Body of pancreas (tissue), 4 donors: ENCODE data around the gene GABRA4. TPM values are rescaled to one million over a fixed set of nuclear protein-coding genes. Genes with fewer than 3 reads are reported as not detected.

Experiments used
- ATAC-seq: fragments of 150-250 bp; one replicate; pipeline ENCODE4 v1.9.1; 2016
- DNase-seq, 4 donors: peaks; one replicate each; pipeline ENCODE4 v3.0.0-alpha.2; 2019
- H3K27ac ChIP-seq, 4 donors: fragments of 200-600 bp; sonication (generic); 1 replicate in 3 of 4; 2 replicates in 1 of 4; pipeline versions ENCODE4 v1.5.1 to v1.6.1; 2016 to 2019; ENCODE audit warnings: mild to moderate bottlenecking in 1 of 4, mixed read lengths in 1 of 4, moderate library complexity in 1 of 4
- H3K27me3 ChIP-seq, 2 donors: fragments of 200-600 bp; sonication (generic); one replicate each; pipeline ENCODE4 v1.6.0; 2016; ENCODE audit warnings: mild to moderate bottlenecking in 1 of 2
- H3K36me3 ChIP-seq, 2 donors: fragments of 200-600 bp; sonication (generic); replicated peaks in 1 of 2; 2 replicates each; pipeline ENCODE4 v1.5.1; 2016; ENCODE audit warnings: low read depth in 2 of 2; ENCODE audit not compliant: insufficient read depth in 1 of 2
- H3K4me1 ChIP-seq: fragments of 200-600 bp; sonication (generic); one replicate; pipeline ENCODE4 v1.6.0; 2016
- H3K4me3 ChIP-seq, 2 donors: fragments of 200-600 bp; sonication (generic); 1 replicate in 1 of 2; 2 replicates in 1 of 2; pipeline ENCODE4 v1.5.1; 2016 to 2019
- H3K9me3 ChIP-seq, 3 donors: fragments of 200-600 bp; sonication (generic); 1 replicate in 2 of 3; 2 replicates in 1 of 3; pipeline ENCODE4 v1.5.1; 2016
- CTCF ChIP-seq, 7 experiments: fragments of 450-650 bp in 4 of 7; fragments of 200-600 bp in 3 of 7; sonication (generic) in 3 of 7; IDR thresholded peaks; one replicate each; pipeline ENCODE4 v1.5.1; 2016 to 2019; ENCODE audit warnings: antibody characterized with exemption in 7 of 7
- POLR2A ChIP-seq, 3 donors: fragments of 450-650 bp; IDR thresholded peaks; one replicate each; pipeline ENCODE4 v1.6.1; 2016; ENCODE audit warnings: antibody characterized with exemption in 3 of 3, mild to moderate bottlenecking in 2 of 3
- WGBS, 2 donors: methylation state at CpG; one replicate each; pipeline ENCODE4 v1.1.5; 2017; 5-methylcytosine and 5-hydroxymethylcytosine counted together
- intact Hi-C: fragments of 100-400 bp; cut with DNase I; formaldehyde crosslinking; loops from one replicate; pipeline ENCODE4 v1.15.1; 2023
- total RNA-seq, 2 donors: library from RNA; depleted of rRNA; stranded (reverse); fragments of >200 nt; gene quantifications; one replicate each; pipeline ENCODE4 v1.1.0, GENCODE V29; 2016

Gene GABRA4
- total RNA-seq, 2 donors from 2014 or later: 0.78 TPM; not detected in 1

GRCh38 chr4:46922205-46922604 lies 71.2 kb downstream of the GABRA4 start:
- Histone ChIP-seq H3K27ac (no peak overlapping the region), H3K27me3 (no peaks in the 10 kb centered on the region), H3K4me1 (no peaks in the 10 kb centered on the region), H3K9me3 (no peaks in the 10 kb centered on the region), H3K36me3 (no peaks in the 10 kb centered on the region), H3K4me3 (no peak overlapping the region)
- TF ChIP-seq POLR2A (IDR thresholded peaks at IDR 0.05) (no peak), CTCF (IDR thresholded peaks at IDR 0.05) (no peak)
- DNase-seq (no peak), ATAC-seq (no peak)
- WGBS, 2 donors: 45 to 49% methylated on average over 3 of the region's 3 CpGs
- intact Hi-C loops: no loop called here

GRCh38 chr4:46909078-46909477 lies 84.3 kb downstream of the GABRA4 start, which contains the start of gene COX7B2:
COX7B2 (minus strand) TSS chr4:46909245; CDS start chr4:46735192, 174,053 bp downstream.
- intact Hi-C loops: no loop called here
- WGBS, 2 donors: 80 to 85% methylated on average over 12 of the region's 12 CpGs

GRCh38 chr4:46908148-46908547 lies 85.2 kb downstream of the GABRA4 start:
- TF ChIP-seq POLR2A (IDR thresholded peaks at IDR 0.05): no peak
- WGBS, 2 donors: 48 to 51% methylated on average over 4 of the region's 4 CpGs
- Histone ChIP-seq H3K4me1 (no peaks in the 10 kb centered on the region), H3K9me3 (no peaks in the 10 kb centered on the region), H3K36me3 (no peaks in the 10 kb centered on the region), H3K27me3 (no peaks in the 10 kb centered on the region), H3K27ac (no peak overlapping the region), H3K4me3 (no peak overlapping the region)
- DNase-seq (no peak), ATAC-seq (no peak)
- intact Hi-C loops: no loop called here

More at GRCh38 chr4:46909078-46909477, 84.3 kb downstream of the GABRA4 start, which contains the start of gene COX7B2:
- Histone ChIP-seq H3K4me3 (no peak within 1 kb of the TSS), H3K27me3 (no peaks in the 10 kb centered on the region), H3K9me3 (no peaks in the 10 kb centered on the region), H3K4me1 (no peaks in the 10 kb centered on the region), H3K36me3 (no peaks in the 10 kb centered on the region), H3K27ac (no peak within 1 kb of the TSS)
- no peak for ATAC-seq
- no peak for DNase-seq
- TF ChIP-seq CTCF (IDR thresholded peaks at IDR 0.05): no peak
- no peak for TF ChIP-seq POLR2A (IDR thresholded peaks at IDR 0.05)

DNA sequence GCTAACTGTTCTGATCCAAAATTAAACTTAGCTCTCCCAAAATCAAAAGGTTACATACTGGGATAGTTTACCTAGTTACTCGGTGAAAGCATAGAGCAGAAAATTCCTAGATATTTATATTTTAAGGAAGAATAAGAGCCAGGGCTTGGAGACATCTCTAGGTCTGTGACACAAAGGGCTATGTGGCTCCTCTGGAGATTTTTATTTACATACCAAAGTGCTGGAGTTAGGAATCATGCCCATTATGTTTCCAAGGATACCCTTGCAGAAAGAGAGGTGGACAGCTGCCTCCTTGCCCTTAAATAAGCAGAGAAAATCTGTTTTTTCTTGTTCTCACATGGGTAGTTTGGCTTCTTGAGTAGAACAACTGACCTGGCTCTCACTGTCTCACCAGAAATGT lies 93.3 kb downstream of the GABRA4 start:
- WGBS, 2 donors: 68 to 75% methylated on average over 1 of the region's 1 CpG
- Histone ChIP-seq H3K9me3 (no peaks in the 10 kb centered on the region), H3K36me3 (no peaks in the 10 kb centered on the region), H3K27me3 (no peaks in the 10 kb centered on the region), H3K4me1 (no peaks in the 10 kb centered on the region), H3K4me3 (no peak overlapping the region), H3K27ac (no peak overlapping the region)
- no peak for DNase-seq
- intact Hi-C loops: no loop called here
- TF ChIP-seq CTCF (IDR thresholded peaks at IDR 0.05): no peak
- no peak for TF ChIP-seq POLR2A (IDR thresholded peaks at IDR 0.05)
- no peak for ATAC-seq

- peak in 3 of 4 donors; percentile 12 to 13 (median 13) for DNase-seq
- H3K27ac ChIP-seq: no peak overlapping the region
- 24 to 32% methylated on average over 5 of the region's 5 CpGs for WGBS, 2 donors
Measured at GRCh38 chr4:46894826-46895225, 98.6 kb downstream of the GABRA4 start.

More at GRCh38 chr4:46894826-46895225, 98.6 kb downstream of the GABRA4 start:
- TF ChIP-seq CTCF (IDR thresholded peaks at IDR 0.05): no peak
- TF ChIP-seq POLR2A (IDR thresholded peaks at IDR 0.05): no peak
- Histone ChIP-seq H3K9me3 (no peaks in the 10 kb centered on the region), H3K27me3 (no peaks in the 10 kb centered on the region), H3K36me3 (no peaks in the 10 kb centered on the region), H3K4me3 (no peak overlapping the region), H3K4me1 (peaks cover 4% of the 10 kb centered on the region)
- intact Hi-C loops: no loop called here
- no peak for ATAC-seq
